ENCODE measurements around the gene MUC15. TPM values are rescaled to one million over a fixed set of nuclear protein-coding genes. Genes with fewer than 3 reads are reported as not detected.

The MUC15 gene
- total and polyA plus RNA-seq, 2 of the 8 experiments (the other 6 are each of a cell fraction or from before 2014, with no cell fraction given): not detected

DNA sequence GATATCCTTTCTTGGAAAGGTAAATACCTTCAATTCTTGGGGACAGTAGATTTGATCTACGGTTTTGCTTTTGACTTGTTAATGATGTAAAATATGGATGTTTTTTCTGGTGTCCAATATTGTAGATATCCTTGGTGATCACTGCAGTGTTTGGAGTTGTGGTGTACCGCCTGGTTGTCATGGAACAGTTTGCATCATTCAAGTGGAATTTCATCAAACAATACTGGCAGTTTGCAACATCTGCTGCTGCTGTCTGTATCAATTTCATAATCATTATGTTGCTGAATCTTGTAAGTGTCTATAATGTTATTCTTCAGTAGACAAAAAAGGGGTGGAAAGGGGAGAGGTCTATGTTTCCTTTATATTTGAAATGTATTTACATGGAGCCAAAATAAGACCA lies 27.4 kb upstream of the MUC15 start:
- H3K18ac ChIP-seq (ENCODE audit: extremely low read depth, low read length): no peak overlapping the region

More for the DNA sequence above, 27.4 kb upstream of the MUC15 start:
- H2BK15ac ChIP-seq (ENCODE audit: low read length): no peak overlapping the region
- H4K5ac ChIP-seq (ENCODE audit: insufficient read length, low read depth, low read length): no peak overlapping the region
- no peak overlapping the region for H2BK5ac ChIP-seq (ENCODE audit: low read depth, low read length)
- no peaks in the 10 kb centered on the region for H4K20me1 ChIP-seq (replicated peaks in 1 of 2; ENCODE audit: control insufficient read depth in 1 of 2, insufficient read depth in 2 of 2, low read length in 2 of 2)
- H2BK12ac ChIP-seq (ENCODE audit: low read depth, low read length): no peak overlapping the region
- WGBS, 2 experiments (ENCODE audit: extremely low coverage in 1 of 2, insufficient coverage in 1 of 2, insufficient read length in 1 of 2, insufficient replicate concordance in 2 of 2, low coverage in 1 of 2, low lambda C conversion rate in 2 of 2, missing lambda C conversion rate in 1 of 2): 94% methylated on average over 2 of the region's 2 CpGs; no CpG with 5 or more reads in 1 of the 2 experiments
- no peaks in the 10 kb centered on the region for H3K27me3 ChIP-seq (replicated peaks in 1 of 4; ENCODE audit: control insufficient read depth in 3 of 4, extremely low read depth in 1 of 4, insufficient read depth in 3 of 4, low read length in 3 of 4)
- no peaks in the 10 kb centered on the region for H3K23me2 ChIP-seq (ENCODE audit: low read depth, low read length)
- no peak overlapping the region for H4K8ac ChIP-seq (ENCODE audit: extremely low read depth, insufficient read depth, low read length)
- H3K14ac ChIP-seq (ENCODE audit: insufficient read length): no peak overlapping the region
- H4K91ac ChIP-seq (replicated peaks; ENCODE audit: insufficient read length, low read length): no peak overlapping the region
- H3K4me2 ChIP-seq (ENCODE audit: insufficient read depth in 1 of 2, low read depth in 2 of 2, low read length in 2 of 2): no peak overlapping the region
- no peak overlapping the region for H2AK5ac ChIP-seq (ENCODE audit: low read depth, low read length)
- H3K79me2 ChIP-seq (ENCODE audit: control insufficient read depth in 1 of 2, insufficient read depth in 2 of 2, low read length in 2 of 2): no peaks in the 10 kb centered on the region
- no peak overlapping the region for H2BK20ac ChIP-seq (ENCODE audit: low read length)
- H3K36me3 ChIP-seq (ENCODE audit: control insufficient read depth in 2 of 4, insufficient read depth in 4 of 4, low read length in 3 of 4): no peaks in the 10 kb centered on the region
- no peak overlapping the region for H3K27ac ChIP-seq (ENCODE audit: low read depth, low read length)
- POLR2A ChIA-PET (ENCODE audit: partially characterized antibody): no interaction called here
- CTCF ChIA-PET (ENCODE audit: partially characterized antibody): no interaction called here
- no peaks in the 10 kb centered on the region; a peak in 1 of 7 replicates for H3K4me1 ChIP-seq (replicated peaks in 1 of 4; ENCODE audit: control insufficient read depth in 3 of 4, insufficient read depth in 4 of 4, low read length in 3 of 4)
- no peak overlapping the region for H3K23ac ChIP-seq (ENCODE audit: insufficient read length)
- no peak overlapping the region for H3K9ac ChIP-seq (replicated peaks in 1 of 4; ENCODE audit: extremely low read depth in 1 of 4, low read depth in 3 of 4, low read length in 3 of 4)
- H3K4ac ChIP-seq (replicated peaks; ENCODE audit: insufficient read length, low read depth, low read length): no peak overlapping the region
- DNase-seq (ENCODE audit: low read depth in 1 of 2, low spot score in 2 of 2) (no peak), FAIRE-seq (no peak)
- TF ChIP-seq, protein P1, sequence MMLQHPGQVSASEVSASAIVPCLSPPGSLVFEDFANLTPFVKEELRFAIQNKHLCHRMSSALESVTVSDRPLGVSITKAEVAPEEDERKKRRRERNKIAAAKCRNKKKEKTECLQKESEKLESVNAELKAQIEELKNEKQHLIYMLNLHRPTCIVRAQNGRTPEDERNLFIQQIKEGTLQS (IDR thresholded peaks at IDR 0.05; ENCODE audit: insufficient read depth, low read depth, low read length): no peak
- TF ChIP-seq, protein P2, sequence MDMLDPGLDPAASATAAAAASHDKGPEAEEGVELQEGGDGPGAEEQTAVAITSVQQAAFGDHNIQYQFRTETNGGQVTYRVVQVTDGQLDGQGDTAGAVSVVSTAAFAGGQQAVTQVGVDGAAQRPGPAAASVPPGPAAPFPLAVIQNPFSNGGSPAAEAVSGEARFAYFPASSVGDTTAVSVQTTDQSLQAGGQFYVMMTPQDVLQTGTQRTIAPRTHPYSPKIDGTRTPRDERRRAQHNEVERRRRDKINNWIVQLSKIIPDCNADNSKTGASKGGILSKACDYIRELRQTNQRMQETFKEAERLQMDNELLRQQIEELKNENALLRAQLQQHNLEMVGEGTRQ (IDR thresholded peaks at IDR 0.05; ENCODE audit: low read length): no peak
- TF ChIP-seq POU5F1 (IDR thresholded peaks at IDR 0.05; ENCODE audit: low read depth, low read length) (no peak), EZH2 (IDR thresholded peaks at IDR 0.05; ENCODE audit: low read depth, low read length, severe bottlenecking) (no peak), KDM4A (IDR thresholded peaks at IDR 0.05; ENCODE audit: low read depth, low read length, severe bottlenecking) (no peak), CEBPB (IDR thresholded peaks at IDR 0.05; ENCODE audit: low read depth, low read length) (no peak), CHD1 (IDR thresholded peaks at IDR 0.05; ENCODE audit: low read depth, low read length) (no peak), SP2 (IDR thresholded peaks at IDR 0.05; ENCODE audit: low read length) (no peak), FOSL1 (IDR thresholded peaks at IDR 0.05; ENCODE audit: insufficient read depth, low read depth, low read length) (no peak), SIN3A (conservative IDR thresholded peaks at IDR 0.05 in 1 of 2, IDR thresholded peaks at IDR 0.05 in 1 of 2; ENCODE audit: low read depth in 1 of 2, low read length in 2 of 2) (no peak), YY1 (IDR thresholded peaks at IDR 0.05; ENCODE audit: low read depth, low read length) (no peak)
- H2BK120ac ChIP-seq (replicated peaks; ENCODE audit: low read depth, low read length): no peak overlapping the region
- no peaks in the 10 kb centered on the region for H3K9me3 ChIP-seq (ENCODE audit: insufficient read depth in 2 of 2, low read depth in 1 of 2, low read length in 1 of 2)
- H3K79me1 ChIP-seq (ENCODE audit: low read depth, low read length): no peaks in the 10 kb centered on the region
- no peak overlapping the region for H2AFZ ChIP-seq (ENCODE audit: low read length)
- H3K4me3 ChIP-seq (ENCODE audit: extremely low read depth in 1 of 4, insufficient read depth in 2 of 4, low read depth in 3 of 4, low read length in 4 of 4): no peak overlapping the region
- no peak overlapping the region for H3K56ac ChIP-seq (replicated peaks; ENCODE audit: insufficient read length, low read depth, low read length)
